Calu3 (cell line): Measurements from ENCODE around the gene PLEKHJ1. TPM values are rescaled to one million over a fixed set of nuclear protein-coding genes. Genes with fewer than 3 reads are reported as not detected.

ENCODE experiments used
- BruUV-seq: library from RNA; stranded (reverse); fragments of 400-500 nt; replicated peaks from 2 replicates; lab custom pipeline; 2021; lab: Mats Ljungman, UMichigan
- CTCF ChIA-PET: fragments of 300-600 bp; sonication (Branson Sonifier 250); formaldehyde crosslinking; loops from one replicate; lab custom pipeline; 2022; ENCODE audit warnings: antibody characterized with exemption; lab: Charles Lee
- DNase-seq: peaks from one replicate; pipeline ENCODE4 v3.0.0; 2022
- H3K27ac Mint-ChIP-seq: one replicate; pipeline ENCODE4 v1.8.0; 2022; ENCODE audit warnings: mixed read lengths; ENCODE audit not compliant: unreplicated experiment
- H3K27me3 Mint-ChIP-seq: one replicate; pipeline ENCODE4 v1.8.0; 2022; ENCODE audit warnings: mixed read lengths; ENCODE audit not compliant: unreplicated experiment
- H3K36me3 Mint-ChIP-seq: one replicate; pipeline ENCODE4 v1.8.0; 2022; ENCODE audit warnings: mild to moderate bottlenecking, moderate library complexity, mixed read lengths; ENCODE audit not compliant: insufficient read depth, unreplicated experiment
- H3K4me1 Mint-ChIP-seq: one replicate; pipeline ENCODE4 v1.8.0; 2022; ENCODE audit warnings: mild to moderate bottlenecking, low read depth, mixed read lengths; ENCODE audit not compliant: unreplicated experiment
- H3K4me3 Mint-ChIP-seq: one replicate; pipeline ENCODE4 v1.8.0; 2022; ENCODE audit warnings: mild to moderate bottlenecking, low read depth, moderate library complexity, mixed read lengths; ENCODE audit not compliant: unreplicated experiment
- H3K9me3 Mint-ChIP-seq: one replicate; pipeline ENCODE4 v1.8.0; 2022; ENCODE audit warnings: low read depth, mixed read lengths; ENCODE audit not compliant: unreplicated experiment
- CTCF ChIP-seq: fragments of 200-600 bp; IDR thresholded peaks from one replicate; pipeline ENCODE4 v1.8.0; 2022; ENCODE audit warnings: antibody characterized with exemption; ENCODE audit not compliant: unreplicated experiment
- intact Hi-C: fragments of 100-400 bp; cut with micrococcal nuclease; formaldehyde crosslinking; loops from one replicate; pipeline ENCODE4 v1.10.0; 2022; ENCODE audit not compliant: unreplicated experiment
- total RNA-seq: library from RNA; stranded (reverse); gene quantifications from 2 replicates; pipeline ENCODE4 v1.2.3, GENCODE V29; 2022

Gene PLEKHJ1
- total RNA-seq, 1 experiment from 2014 or later, result 38.7 TPM

- no peaks in the 10 kb centered on the region for H3K9me3 Mint-ChIP-seq
- DNase-seq, result no peak
- no peak overlapping the region for H3K4me3 Mint-ChIP-seq
- H3K27me3 Mint-ChIP-seq, result no peaks in the 10 kb centered on the region
- H3K27ac Mint-ChIP-seq, result no peak overlapping the region
- no TSS peak for BruUV-seq
- H3K4me1 Mint-ChIP-seq, result no peaks in the 10 kb centered on the region
- intact Hi-C loops, result no loop called here
- CTCF ChIA-PET, result no interaction called here
- no peak for TF ChIP-seq CTCF
- H3K36me3 Mint-ChIP-seq, result peaks cover 55% of the 10 kb centered on the region
Observed at GRCh38 chr19:2226840-2227360, 9.2 kb downstream of the PLEKHJ1 start.

GRCh38 chr19:2226051-2226839 is 9.9 kb downstream of the PLEKHJ1 start:
- no peak for DNase-seq
- BruUV-seq, result no TSS peak
- H3K27me3 Mint-ChIP-seq, result no peaks in the 10 kb centered on the region
- TF ChIP-seq CTCF, result no peak
- intact Hi-C loops, result no loop called here
- H3K9me3 Mint-ChIP-seq, result no peaks in the 10 kb centered on the region
- CTCF ChIA-PET, result no interaction called here
- no peaks in the 10 kb centered on the region for H3K4me1 Mint-ChIP-seq
- no peak overlapping the region for H3K4me3 Mint-ChIP-seq
- H3K27ac Mint-ChIP-seq, result no peak overlapping the region
- peaks cover 51% of the 10 kb centered on the region for H3K36me3 Mint-ChIP-seq

- no peaks in the 10 kb centered on the region for H3K4me1 Mint-ChIP-seq
- intact Hi-C loops, result no loop called here
- no peak for TF ChIP-seq CTCF
- H3K4me3 Mint-ChIP-seq, result no peak overlapping the region
- peaks cover 44% of the 10 kb centered on the region for H3K36me3 Mint-ChIP-seq
- CTCF ChIA-PET, result no interaction called here
- no TSS peak for BruUV-seq
- H3K27ac Mint-ChIP-seq, result no peak overlapping the region
- no peak for DNase-seq
- H3K27me3 Mint-ChIP-seq, result no peaks in the 10 kb centered on the region
- no peaks in the 10 kb centered on the region for H3K9me3 Mint-ChIP-seq
Observed at GRCh38 chr19:2225415-2226050, 10.6 kb downstream of the PLEKHJ1 start.

GRCh38 chr19:2224754-2225349 is 11.3 kb downstream of the PLEKHJ1 start:
- intact Hi-C loops, result no loop called here
- no TSS peak for BruUV-seq
- TF ChIP-seq CTCF, result no peak
- Mint-ChIP-seq H3K9me3 (no peaks in the 10 kb centered on the region), H3K36me3 (peaks cover 41% of the 10 kb centered on the region), H3K27me3 (no peaks in the 10 kb centered on the region), H3K4me3 (no peak overlapping the region), H3K27ac (no peak overlapping the region), H3K4me1 (no peaks in the 10 kb centered on the region)
- CTCF ChIA-PET, result no interaction called here
- no peak for DNase-seq
